GM21390 (cell line): ENCODE results near the gene WNK1.
"Not testable (repeated sequence)": the region's sequence is repeated elsewhere in the genome, so short reads cannot be mapped to it uniquely, and the experiment has no call there.

Source experiments
- ATAC-seq: cut with Tn5 transposase; IDR thresholded peaks from one replicate; pipeline ENCODE4 v1.9.1; 2021; ENCODE audit not compliant: unreplicated experiment

WNK1 gene

DNA sequence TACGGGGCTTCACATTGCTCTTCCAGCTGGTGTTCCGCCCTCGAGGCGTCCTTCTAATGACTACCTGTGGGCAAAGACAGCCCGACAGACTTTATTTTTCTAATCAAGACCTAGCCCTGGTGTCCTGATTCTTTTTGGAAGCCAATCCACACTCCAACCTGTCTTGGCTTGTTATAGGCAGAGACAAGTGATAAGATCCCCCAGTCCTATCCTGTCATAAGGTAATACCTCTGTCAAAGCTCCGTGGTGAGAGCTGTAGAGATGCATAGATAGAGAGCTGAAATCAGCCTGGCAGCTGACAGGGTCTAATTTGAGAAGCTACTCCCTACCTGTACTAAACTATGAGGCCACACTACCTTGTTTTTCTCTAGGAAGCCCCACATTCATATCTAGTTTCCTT, 11.5 kb upstream of the WNK1 start:
- ATAC-seq: no peak

DNA sequence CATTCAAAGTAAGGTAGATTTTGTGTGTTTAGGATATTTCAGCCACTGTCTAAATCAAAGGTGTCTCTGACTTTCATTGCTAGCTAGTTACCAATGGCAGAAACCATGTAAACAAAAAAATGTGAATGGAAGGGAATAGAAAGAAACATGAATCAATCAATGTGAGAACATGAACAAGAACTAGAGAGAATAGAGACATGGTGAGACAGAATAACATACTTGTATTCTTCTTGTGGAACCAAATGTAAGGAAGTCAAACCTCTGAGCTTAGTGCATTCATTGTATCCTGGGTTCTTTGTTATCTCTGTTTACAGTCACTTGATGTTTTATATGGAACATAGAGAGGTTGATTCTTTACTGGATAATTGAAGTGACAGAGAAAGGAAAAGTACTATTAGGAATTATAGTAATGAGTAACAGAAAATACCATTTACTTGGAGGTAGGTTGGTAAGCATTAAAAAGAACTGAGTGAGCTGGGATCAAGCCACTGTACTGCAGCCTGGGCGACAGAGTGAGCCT, 2.6 kb upstream of the WNK1 start:
- ATAC-seq: no peak

DNA sequence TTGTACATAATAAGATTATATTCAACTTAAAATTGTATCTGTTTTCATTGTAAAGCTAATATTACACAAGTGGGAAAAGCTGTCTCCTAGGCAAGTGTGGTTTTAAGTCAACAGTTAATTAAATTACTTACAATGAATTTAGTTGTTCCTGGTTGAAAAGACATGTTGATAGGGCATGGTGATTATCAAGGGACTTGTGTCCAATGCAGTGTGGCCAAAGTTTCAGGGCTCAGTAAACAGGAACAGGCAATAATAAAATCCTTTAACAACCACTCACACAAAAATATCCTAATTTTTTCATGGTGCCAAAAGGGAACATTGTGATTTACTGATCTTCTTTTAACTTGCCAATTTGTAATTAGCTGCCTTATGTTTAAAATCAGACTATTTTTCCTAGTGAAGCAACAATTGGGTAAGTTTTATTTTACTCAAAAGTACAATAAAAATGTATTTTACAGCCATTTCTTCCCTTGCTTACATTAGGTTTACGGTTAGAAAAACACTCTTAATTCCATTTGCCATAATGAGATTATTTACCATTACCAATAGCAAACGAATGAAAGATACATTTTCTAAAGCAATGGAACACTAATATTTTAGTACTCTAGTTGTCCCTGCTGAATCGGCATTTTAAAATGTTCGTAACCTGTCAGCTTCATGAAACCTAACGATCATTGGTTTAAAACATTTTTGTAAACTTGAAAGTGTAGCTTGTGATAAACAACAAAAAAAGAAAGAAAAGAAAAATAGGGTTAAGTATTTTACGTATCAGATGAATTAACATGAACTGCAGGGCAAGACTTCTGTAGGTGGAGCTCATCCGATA, 1.8 kb upstream of the WNK1 start:
- ATAC-seq: no peak

DNA sequence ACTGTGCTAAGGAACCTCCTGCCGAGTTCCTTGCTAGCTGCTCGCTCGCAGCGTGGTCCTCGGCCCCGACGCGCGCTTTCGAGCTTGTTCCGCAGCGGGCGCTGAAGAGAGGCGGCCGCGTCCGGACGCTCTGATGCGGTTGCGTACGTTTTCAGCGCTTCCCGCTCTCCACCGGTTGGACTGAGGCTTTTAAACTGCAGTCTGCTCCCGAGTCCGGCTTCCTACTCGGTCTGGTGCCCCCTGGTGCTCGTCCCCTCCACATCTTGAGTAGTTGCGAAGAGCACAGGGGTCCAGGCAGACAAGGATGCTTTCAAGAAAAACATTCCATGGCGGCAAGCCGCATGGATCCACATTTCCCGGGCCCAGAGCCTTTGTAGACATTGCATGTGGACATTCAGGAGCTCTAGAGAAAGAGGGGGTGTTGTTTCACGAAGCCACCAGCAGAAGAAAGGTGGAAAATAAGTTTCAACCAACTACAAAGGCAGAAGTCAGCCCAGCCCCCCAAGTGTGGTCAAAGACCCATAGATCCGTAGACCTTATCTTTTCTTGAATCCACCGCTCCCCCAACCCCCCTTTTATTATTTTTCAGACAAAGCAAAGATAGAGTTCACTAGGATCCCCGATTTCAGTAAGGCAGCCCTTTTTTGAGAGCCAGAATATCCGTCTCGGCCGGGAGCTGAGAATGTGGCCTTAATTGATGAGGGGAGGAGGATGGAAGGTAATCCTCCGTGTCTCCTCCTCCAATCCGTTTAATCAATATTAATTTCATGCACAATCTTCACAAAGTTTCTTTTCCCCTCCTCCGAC, 984 bp upstream of the WNK1 start:
- peak; percentile 36 for ATAC-seq

DNA sequence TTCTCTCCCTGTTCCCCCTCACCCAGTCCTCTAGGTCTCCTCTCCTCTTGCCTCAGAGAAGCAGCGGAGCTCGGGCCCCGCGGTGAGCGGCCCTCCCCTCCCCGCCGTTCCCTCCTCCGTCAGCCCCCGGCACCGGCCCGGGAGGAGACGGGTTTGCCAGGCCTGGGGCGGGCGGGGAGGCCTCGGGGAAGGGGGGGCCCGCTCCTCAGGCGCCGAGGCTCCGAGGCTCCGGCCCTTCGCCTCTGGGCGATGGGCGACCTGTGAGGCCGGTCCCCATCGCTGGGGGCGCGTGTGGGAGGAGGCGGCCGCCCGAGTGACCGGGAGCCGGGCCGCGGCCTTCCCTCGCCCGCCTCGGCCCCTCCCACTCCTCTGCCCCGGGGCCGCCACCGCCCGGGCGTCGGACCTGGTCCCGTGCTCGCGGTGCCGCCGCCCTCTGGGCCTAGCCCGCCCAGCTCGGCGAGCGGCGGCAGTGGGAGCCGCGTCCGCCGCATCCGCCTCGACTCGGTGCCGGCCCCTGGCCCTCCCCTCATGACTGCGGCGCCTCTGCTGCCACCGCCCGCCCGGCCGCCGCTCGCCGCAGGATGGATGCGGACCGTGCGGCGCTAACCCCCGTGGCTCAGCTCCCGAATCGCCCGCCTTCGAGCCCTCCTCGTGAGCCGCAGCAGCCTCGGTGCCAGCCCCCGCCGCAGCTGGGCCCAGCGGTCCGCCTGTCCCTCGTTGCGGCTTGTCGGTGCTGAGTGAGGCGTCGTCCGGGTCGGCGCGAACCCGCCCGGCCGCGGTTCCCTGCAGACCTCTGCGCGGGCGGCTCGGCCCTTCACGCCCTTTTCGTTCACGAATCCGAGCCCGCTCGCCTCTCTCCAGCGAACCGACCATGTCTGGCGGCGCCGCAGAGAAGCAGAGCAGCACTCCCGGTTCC, 574 bp downstream of the WNK1 start:
- ATAC-seq: peak; percentile 22

DNA sequence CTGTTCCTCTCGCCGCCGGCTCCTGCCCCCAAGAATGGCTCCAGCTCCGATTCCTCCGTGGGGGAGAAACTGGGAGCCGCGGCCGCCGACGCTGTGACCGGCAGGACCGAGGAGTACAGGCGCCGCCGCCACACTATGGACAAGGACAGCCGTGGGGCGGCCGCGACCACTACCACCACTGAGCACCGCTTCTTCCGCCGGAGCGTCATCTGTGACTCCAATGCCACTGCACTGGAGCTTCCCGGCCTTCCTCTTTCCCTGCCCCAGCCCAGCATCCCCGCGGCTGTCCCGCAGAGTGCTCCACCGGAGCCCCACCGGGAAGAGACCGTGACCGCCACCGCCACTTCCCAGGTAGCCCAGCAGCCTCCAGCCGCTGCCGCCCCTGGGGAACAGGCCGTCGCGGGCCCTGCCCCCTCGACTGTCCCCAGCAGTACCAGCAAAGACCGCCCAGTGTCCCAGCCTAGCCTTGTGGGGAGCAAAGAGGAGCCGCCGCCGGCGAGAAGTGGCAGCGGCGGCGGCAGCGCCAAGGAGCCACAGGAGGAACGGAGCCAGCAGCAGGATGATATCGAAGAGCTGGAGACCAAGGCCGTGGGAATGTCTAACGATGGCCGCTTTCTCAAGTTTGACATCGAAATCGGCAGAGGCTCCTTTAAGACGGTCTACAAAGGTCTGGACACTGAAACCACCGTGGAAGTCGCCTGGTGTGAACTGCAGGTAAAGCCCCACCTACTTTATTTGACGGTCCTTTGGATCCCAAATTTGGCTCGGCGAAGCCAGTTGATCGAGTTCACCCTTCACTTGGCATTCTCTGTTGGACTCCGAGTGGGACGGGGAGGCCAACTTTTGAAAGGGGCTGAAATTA, 1.5 kb downstream of the WNK1 start:
- no peak for ATAC-seq

DNA sequence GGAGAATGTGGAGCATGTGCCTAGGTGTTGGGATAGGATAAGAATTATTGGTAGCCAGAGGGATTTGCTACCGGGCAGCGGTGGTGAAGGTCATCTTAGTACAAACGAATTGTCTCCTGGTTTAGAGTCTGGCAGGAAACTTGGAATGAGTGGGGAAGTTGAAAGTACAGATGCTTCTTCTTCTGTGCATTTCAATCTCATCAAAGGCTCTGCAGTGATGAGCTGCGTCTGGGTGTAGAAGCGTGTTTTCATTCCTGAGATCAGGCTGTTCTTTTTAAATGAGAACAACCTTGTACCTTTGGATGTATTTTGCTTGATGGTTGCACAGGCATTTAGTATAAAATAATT, 2.1 kb downstream of the WNK1 start:
- ATAC-seq: no peak

DNA sequence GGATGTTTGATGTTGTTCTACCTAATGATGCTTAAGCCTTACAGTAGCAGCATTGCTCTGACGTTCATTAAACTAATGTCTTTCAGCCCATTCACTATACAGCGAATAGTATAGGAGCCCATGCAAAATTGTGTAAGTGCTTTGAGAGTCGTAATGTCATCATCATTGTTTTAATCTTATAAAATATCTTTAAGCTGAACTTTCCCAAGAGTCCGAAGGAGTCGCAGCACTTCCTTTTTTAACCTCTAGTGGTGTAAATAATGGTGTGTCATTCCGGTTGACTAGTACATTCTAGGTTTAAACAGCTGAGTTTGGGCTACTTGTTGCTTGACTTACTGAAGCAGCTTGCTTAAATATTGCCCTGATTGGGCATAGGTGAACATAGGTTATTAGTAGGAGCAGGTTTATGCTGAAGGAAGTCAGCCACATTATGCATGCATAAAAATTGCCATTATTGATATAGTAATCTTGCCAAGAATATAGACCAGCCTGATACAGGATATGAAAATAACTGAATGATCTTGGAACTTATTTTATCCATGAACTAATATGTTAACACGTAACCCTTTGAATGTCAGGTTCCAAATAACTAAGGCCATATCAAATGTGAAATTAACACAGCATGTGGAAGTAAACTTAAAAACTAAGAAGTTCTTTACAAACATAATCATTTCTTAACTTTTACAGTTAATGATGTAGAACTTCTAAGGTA, 2.6 kb downstream of the WNK1 start:
- no peak for ATAC-seq

DNA sequence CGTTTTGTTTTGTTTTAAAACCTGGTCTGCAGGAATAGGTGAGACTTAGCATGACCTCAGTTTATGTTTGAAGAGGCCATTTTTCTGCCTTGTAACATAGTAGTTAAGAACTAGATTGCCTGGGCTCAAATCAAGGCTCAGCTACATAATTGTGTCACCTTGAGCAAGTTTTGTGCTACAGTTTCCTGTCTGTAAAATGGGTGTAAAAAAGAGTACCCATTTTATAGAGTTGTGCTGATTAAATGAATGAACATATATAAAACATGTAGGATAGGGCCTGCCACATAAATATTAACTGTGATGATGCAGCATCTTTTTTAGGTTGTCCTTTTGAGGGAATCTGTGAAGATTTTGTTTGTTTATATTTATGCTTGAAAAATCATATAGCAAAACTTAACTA, 7.2 kb downstream of the WNK1 start:
- ATAC-seq: no peak

DNA sequence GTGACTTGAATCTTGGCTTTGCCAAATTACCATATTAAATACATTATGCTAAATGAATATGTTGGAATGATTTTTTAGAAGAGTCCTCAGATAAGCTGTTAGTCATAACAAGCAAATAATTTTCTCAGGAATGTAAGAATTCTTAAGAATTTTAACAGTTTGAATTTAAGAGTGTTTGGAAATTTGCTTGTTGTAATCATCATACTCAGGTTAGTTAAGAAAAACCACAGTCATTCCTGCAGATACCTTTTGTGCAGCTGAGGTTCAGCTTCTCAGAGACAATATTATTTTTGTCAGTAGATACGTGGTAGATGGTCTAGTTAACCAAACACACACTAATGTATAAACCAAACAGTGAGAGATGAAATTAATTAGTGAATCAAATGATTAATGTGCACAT, 8.9 kb downstream of the WNK1 start:
- ATAC-seq: no peak

DNA sequence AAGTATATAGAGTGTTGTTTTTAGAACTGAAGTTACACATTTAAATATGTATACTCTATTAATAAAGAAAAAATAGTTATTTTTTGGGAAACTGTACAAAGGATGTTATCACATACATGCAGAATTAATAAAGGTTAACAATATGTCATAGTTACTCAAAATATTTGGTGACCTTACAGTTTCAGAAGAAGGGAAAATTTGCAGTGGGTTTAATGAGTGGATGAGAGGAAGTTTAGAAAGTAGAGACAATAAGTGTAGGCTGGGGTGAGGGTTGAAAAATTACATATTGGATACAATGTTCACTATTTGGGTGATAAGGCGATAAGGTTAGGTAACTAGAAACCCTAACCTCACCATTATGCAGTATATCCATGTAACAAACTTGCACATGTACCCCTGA, 13.5 kb downstream of the WNK1 start:
- no peak for ATAC-seq

DNA sequence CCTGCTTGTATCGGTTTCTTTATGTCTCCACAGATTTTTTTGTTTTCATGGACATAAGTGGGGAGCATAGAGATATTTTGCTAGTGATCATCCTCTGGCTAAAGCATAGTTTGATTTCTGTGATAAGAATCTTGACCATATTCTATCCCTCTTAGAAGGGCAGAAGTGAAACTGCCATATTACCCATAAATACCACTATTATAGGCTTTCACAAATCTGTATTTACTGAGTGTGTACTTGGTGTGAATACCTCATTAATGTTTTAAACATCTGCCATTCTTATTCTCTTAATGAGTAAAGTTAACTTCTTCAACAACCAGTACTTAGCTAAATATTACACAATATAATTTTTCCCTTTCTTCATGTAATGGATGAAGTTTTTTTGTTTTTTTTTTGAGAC, 16.1 kb downstream of the WNK1 start:
- ATAC-seq: no peak

DNA sequence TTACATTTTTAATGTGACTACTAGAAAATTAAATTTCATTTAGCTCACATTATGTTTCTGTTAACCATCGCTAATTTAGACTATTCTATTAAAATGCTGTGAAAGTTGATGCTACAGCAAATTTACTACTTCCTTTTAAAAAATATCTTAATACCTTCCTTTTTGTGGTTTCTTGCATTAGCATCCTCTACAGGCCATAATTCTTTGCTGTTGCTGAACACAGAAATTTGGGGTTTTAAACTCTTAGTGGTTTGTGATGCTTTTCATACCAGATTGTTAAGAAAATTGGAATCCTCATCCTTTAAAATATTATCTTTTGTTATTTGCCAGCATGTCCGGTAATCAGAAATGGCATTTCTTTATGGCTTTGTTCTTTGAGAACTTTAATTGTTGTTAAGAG, 18.1 kb downstream of the WNK1 start:
- no peak for ATAC-seq

DNA sequence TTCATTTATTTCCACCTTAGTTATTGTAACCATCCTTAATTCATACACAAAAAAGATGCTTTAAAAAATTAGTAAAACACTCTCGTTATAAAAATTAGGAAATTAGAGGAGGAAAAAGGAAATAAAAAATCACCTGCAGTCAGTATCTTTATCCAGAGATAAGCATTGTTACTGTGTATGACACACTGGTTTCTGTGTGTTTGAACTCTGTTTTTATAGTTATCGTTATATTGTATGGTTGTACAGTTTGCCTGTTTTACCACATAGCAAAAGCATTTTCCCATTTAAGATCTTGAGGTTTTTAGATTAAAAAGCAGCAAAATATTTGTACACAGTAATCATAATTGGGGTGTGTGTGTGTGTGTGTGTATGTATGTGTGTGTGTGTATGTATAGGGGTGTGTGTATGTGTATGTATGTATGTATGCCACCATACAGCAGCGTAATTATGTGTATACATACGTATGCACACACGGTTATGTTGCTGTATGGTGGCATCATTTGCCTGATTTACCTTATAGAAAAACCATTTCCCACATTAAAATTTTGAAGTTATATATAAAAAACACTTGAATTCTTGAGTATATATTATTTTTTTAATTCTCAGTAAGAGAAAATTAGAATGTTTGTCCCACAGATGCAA, 19.8 kb downstream of the WNK1 start:
- ATAC-seq: no peak

DNA sequence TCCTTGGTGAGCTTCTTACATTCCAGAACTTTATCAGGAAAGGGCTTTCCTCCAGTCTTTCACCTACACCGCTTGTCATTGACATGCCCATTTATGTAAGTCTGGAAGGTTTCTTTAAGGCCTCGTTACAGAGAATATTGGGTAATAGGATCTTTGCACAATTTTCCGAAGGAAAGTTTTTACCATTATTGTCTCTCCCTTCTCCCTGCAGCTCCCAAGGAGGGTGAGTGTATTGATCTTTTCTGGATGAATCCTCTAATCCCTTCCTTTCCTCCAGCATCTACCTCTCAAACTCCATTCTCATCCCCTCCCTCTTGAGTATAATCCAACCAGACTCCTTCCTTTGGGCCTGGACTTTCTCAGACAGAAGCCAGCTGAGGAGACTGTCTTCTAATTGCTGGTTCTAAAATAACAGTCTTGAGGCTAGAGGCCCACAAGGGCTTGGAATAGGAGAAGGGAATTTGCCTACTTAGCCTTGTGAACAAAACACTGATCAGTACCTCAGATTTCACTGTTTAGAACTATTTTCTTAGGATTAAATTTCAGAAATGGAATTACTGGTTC, 21.8 kb downstream of the WNK1 start:
- no peak for ATAC-seq

DNA sequence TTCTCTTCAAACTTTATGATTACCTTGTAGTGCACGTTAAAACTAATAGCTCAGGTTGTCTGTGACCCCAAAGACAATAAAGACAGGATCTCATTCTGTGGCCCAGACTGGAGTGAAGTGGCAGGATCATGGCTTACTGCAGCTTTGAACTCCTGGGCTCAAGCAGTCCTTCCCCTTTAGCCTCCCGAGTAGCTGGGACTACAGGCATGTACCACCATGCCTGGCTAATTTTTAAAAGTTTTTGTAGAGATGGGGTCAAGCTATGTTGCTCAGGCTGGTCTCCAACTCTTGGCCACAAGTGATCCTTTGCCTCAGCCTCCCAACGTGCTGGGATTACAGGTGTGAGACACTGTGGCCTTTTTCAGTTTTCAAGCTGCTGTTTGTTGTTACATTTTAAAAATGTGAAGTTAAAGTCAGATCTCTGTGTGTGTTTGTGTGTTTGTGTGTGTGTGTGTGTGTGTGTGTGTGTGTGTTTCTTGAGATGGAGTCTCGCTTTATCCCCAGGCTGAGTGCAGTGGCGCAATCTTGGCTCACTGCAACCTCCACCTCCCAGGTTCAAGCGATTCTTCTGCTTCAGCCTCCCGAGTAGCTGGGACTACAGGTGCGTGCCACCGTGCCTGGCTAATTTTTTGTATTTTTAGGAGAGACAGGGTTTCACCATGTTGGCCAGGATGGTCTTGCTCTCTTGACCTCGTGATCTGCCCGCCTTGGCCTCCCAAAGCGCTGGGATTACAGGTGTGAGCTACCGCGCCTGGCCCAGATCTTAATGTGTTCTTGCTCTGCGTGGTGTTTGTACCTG, 23.8 kb downstream of the WNK1 start:
- not testable (repeated sequence) for ATAC-seq

DNA sequence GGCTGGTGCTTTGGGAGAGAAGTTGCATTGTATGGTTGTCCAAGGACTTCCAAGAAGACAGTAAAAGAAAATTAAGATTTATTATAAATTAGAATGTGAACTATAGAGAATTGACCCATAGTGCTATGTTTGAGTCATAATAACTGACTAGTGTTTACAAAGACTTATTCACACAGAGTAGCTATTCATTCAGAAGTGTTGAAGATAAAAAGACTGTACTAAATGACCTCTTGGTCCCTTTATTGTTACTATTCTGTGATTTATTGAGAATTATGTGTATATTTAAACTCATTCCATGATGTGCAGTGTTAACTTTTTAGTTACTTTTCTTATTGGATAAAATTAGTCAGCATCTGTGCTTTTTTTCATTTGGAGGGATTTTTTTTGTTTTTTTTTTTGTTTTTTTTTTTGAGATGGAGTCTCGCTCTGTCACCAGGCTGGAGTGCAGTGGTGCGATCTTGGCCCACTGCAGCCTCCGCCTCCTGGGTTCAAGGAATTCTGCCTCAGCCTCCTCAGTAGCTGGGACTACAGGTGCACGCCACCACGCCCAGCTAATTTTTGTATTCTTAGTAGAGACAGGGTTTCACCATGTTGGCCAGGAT, 24.5 kb downstream of the WNK1 start:
- ATAC-seq: not testable (repeated sequence)
